Vagina (tissue), 2 donors: ENCODE measurements around the gene TTLL8. TPM values are rescaled to one million over a fixed set of nuclear protein-coding genes. Genes with fewer than 3 reads are reported as not detected.
"Not testable (repeated sequence)": the region's sequence is repeated elsewhere in the genome, so short reads cannot be mapped to it uniquely, and the experiment has no call there.

Experiments
- DNase-seq, 2 donors: peaks; one replicate each; pipeline ENCODE4 v3.0.0-alpha.2; 2017; ENCODE audit errors: extremely low spot score in 2 of 2
- H3K27ac ChIP-seq: fragments of 200-600 bp; sonication (generic); one replicate; pipeline ENCODE4 v1.5.1; 2019
- H3K27me3 ChIP-seq: fragments of 200-600 bp; sonication (generic); one replicate; pipeline ENCODE4 v1.5.1; 2019
- H3K36me3 ChIP-seq, 2 donors: fragments of 200-600 bp; sonication (generic); one replicate each; pipeline ENCODE4 v1.5.1; 2017 to 2019
- H3K4me1 ChIP-seq: fragments of 200-600 bp; sonication (generic); one replicate; pipeline ENCODE4 v1.5.1; 2019
- H3K4me3 ChIP-seq, 2 donors: fragments of 200-600 bp; sonication (generic); 1 replicate in 1 of 2; 2 replicates in 1 of 2; pipeline ENCODE4 v1.5.1; 2016 to 2019
- H3K9me3 ChIP-seq: fragments of 200-600 bp; sonication (generic); one replicate; pipeline ENCODE4 v1.5.1; 2019
- CTCF ChIP-seq, 3 experiments: fragments of 450-650 bp in 2 of 3; fragments of 200-600 bp in 1 of 3; sonication (generic) in 1 of 3; IDR thresholded peaks; one replicate each; pipeline ENCODE4 v1.5.1; 2017 to 2019; ENCODE audit warnings: antibody characterized with exemption in 3 of 3, mild to moderate bottlenecking in 2 of 3, moderate library complexity in 2 of 3
- POLR2A ChIP-seq, 2 donors: fragments of 450-650 bp; IDR thresholded peaks; one replicate each; pipeline ENCODE4 v1.6.1; 2017; ENCODE audit warnings: antibody characterized with exemption in 2 of 2, mild to moderate bottlenecking in 2 of 2, moderate library complexity in 2 of 2
- POLR2AphosphoS5 ChIP-seq, 2 donors: sonication (generic); formaldehyde crosslinking; IDR thresholded peaks; one replicate each; pipeline ENCODE4 v1.9.0; 2017; ENCODE audit warnings: antibody characterized with exemption in 2 of 2, mild to moderate bottlenecking in 2 of 2, low read depth in 1 of 2; ENCODE audit not compliant: insufficient read depth in 1 of 2
- intact Hi-C: fragments of 100-400 bp; cut with DNase I; formaldehyde crosslinking; loops from one replicate; pipeline ENCODE4 v1.15.1; 2023
- total RNA-seq: library from RNA; depleted of rRNA; stranded (reverse); fragments of >200 nt; gene quantifications from one replicate; pipeline ENCODE4 v1.2.3, GENCODE V29; 2016

TTLL8 gene
- total RNA-seq, 1 donor from 2014 or later, result not detected

GRCh38 chr22:49991907-49992533 is 66.1 kb downstream of the TTLL8 start:
- DNase-seq, result peak in 1 of 2 donors; percentile 12
- intact Hi-C loops, result no loop called here

GRCh38 chr22:49991167-49991566 is 66.9 kb downstream of the TTLL8 start:
- Histone ChIP-seq H3K27me3 (no peaks in the 10 kb centered on the region), H3K27ac (no peak overlapping the region), H3K4me1 (no peaks in the 10 kb centered on the region), H3K4me3 (no peak overlapping the region), H3K36me3 (no peaks in the 10 kb centered on the region), H3K9me3 (peaks cover 10% of the 10 kb centered on the region)
- intact Hi-C loops, result no loop called here
- no peak for TF ChIP-seq POLR2A (IDR thresholded peaks at IDR 0.05)
- no peak for DNase-seq

More at GRCh38 chr22:49991907-49992533, 66.1 kb downstream of the TTLL8 start:
- no peaks in the 10 kb centered on the region for H3K36me3 ChIP-seq
- no peaks in the 10 kb centered on the region for H3K27me3 ChIP-seq
- no peak overlapping the region for H3K27ac ChIP-seq
- H3K9me3 ChIP-seq, result peaks cover 10% of the 10 kb centered on the region
- no peak for TF ChIP-seq POLR2AphosphoS5 (IDR thresholded peaks at IDR 0.05; ENCODE audit: insufficient read depth in 1 of 2, low read depth in 1 of 2)
- TF ChIP-seq CTCF (IDR thresholded peaks at IDR 0.05), result no peak
- no peak for TF ChIP-seq POLR2A (IDR thresholded peaks at IDR 0.05)
- H3K4me3 ChIP-seq, result no peak overlapping the region
- H3K4me1 ChIP-seq, result no peaks in the 10 kb centered on the region

GRCh38 chr22:49989826-49990225 is 68.3 kb downstream of the TTLL8 start:
- H3K36me3 ChIP-seq, H3K9me3 ChIP-seq, H3K4me3 ChIP-seq, intact Hi-C loops, H3K4me1 ChIP-seq, H3K27me3 ChIP-seq, H3K27ac ChIP-seq: not testable (repeated sequence)
- peak in 1 of 2 donors; percentile 19 for DNase-seq

- no peak overlapping the region for H3K4me3 ChIP-seq
- no peaks in the 10 kb centered on the region for H3K27me3 ChIP-seq
- DNase-seq, result no peak
- TF ChIP-seq CTCF (IDR thresholded peaks at IDR 0.05) (no peak), POLR2AphosphoS5 (IDR thresholded peaks at IDR 0.05; ENCODE audit: insufficient read depth in 1 of 2, low read depth in 1 of 2) (no peak), POLR2A (IDR thresholded peaks at IDR 0.05) (no peak)
- intact Hi-C loops, result no loop called here
- H3K9me3 ChIP-seq, result peaks cover 7% of the 10 kb centered on the region
- H3K4me1 ChIP-seq, result peaks cover 15% of the 10 kb centered on the region
- no peaks in the 10 kb centered on the region for H3K36me3 ChIP-seq
- H3K27ac ChIP-seq, result no peak overlapping the region
Measured at GRCh38 chr22:49986325-49986724, 71.8 kb downstream of the TTLL8 start.

GRCh38 chr22:49983148-49984042 is 74.7 kb downstream of the TTLL8 start:
- peaks cover 15% of the 10 kb centered on the region for H3K4me1 ChIP-seq
- H3K36me3 ChIP-seq, result no peaks in the 10 kb centered on the region
- no peak overlapping the region for H3K27ac ChIP-seq
- H3K4me3 ChIP-seq, result peak overlapping the region; percentile 24 to 36
- no peak for TF ChIP-seq POLR2A (IDR thresholded peaks at IDR 0.05)
- no peak for TF ChIP-seq POLR2AphosphoS5 (IDR thresholded peaks at IDR 0.05; ENCODE audit: insufficient read depth in 1 of 2, low read depth in 1 of 2)
- peak in 1 of 3 experiments; percentile 21 for TF ChIP-seq CTCF (IDR thresholded peaks at IDR 0.05)
- no peaks in the 10 kb centered on the region for H3K9me3 ChIP-seq
- DNase-seq, result peak in 1 of 2 donors; percentile 77
- H3K27me3 ChIP-seq, result no peaks in the 10 kb centered on the region
- intact Hi-C loops, result no loop called here

GRCh38 chr22:49981799-49982198 is 76.3 kb downstream of the TTLL8 start:
- H3K4me3 ChIP-seq, DNase-seq, H3K9me3 ChIP-seq, H3K27ac ChIP-seq, H3K36me3 ChIP-seq, H3K27me3 ChIP-seq, intact Hi-C loops: not testable (repeated sequence)
- peaks cover 15% of the 10 kb centered on the region for H3K4me1 ChIP-seq
